HepG2 (cell line): Measurements from ENCODE around the gene MEPE. TPM values are rescaled to one million over a fixed set of nuclear protein-coding genes. Genes with fewer than 3 reads are reported as not detected.

Experiments
- ATAC-seq: fragments of 200-7000 bp; cut with Tn5 transposase; 3 replicates; pipeline ENCODE4 v1.9.1; 2020; ENCODE audit warnings: mild to moderate bottlenecking, moderate library complexity
- BruUV-seq: library from RNA; stranded (reverse); fragments of 400-500 nt; replicated peaks from 2 replicates; lab custom pipeline; 2021; lab: Mats Ljungman, UMichigan
- CTCF ChIA-PET: fragments of 300-600 bp; formaldehyde crosslinking; extraction: SDS; loops from one replicate; lab custom pipeline; 2021; ENCODE audit warnings: low total read pairs, inconsistent platforms, low intra/inter-chr PET ratio; lab: Yijun Ruan, JAX
- POLR2A ChIA-PET: fragments of 350-600 bp; sonication (Branson Sonifier 250); formaldehyde crosslinking; loops from one replicate; lab custom pipeline; 2020; ENCODE audit warnings: antibody characterized with exemption, inconsistent platforms; lab: Yijun Ruan, JAX
- DNase-seq: peaks from one replicate; pipeline ENCODE4 v3.0.0-alpha.2; 2015; ENCODE audit warnings: low spot score
- FAIRE-seq: peaks from 3 replicates; lab custom pipeline; 2011; peaks lifted over from hg19 to GRCh38; lab: Jason Lieb, UNC
- H2AFZ ChIP-seq: one replicate; pipeline ENCODE4 v1.6.1; 2011; ENCODE audit warnings: low read length, inconsistent platforms
- H3K27ac ChIP-seq: fragments of 300-600 bp; 3 replicates; pipeline ENCODE4 v1.8.0; 2011; ENCODE audit warnings: mixed run types, mild to moderate bottlenecking, mixed read lengths, low read length, inconsistent platforms; ENCODE audit not compliant: insufficient read depth; ENCODE audit errors: extremely low read length
- H3K27me3 ChIP-seq, 2 experiments: fragments of 200-600 bp in 1 of 2; 2 replicates in 1 of 2; 3 replicates in 1 of 2; pipeline versions ENCODE4 v1.6.0 to v1.8.0; 2011; ENCODE audit warnings: low read length in 2 of 2, mild to moderate bottlenecking in 2 of 2, moderate library complexity in 2 of 2, inconsistent platforms in 1 of 2; ENCODE audit not compliant: insufficient read depth in 2 of 2, control insufficient read depth in 1 of 2
- H3K36me3 ChIP-seq, 2 experiments: fragments of 200-600 bp in 1 of 2; replicated peaks in 1 of 2; 2 replicates in 1 of 2; 3 replicates in 1 of 2; pipeline versions ENCODE4 v1.5.1 to v1.8.0; 2011; ENCODE audit warnings: low read length in 2 of 2, inconsistent platforms in 1 of 2; ENCODE audit not compliant: insufficient read depth in 2 of 2, control insufficient read depth in 1 of 2
- H3K4me1 ChIP-seq: 2 replicates; pipeline ENCODE4 v1.5.1; 2012; ENCODE audit warnings: low read length, inconsistent platforms; ENCODE audit not compliant: insufficient read depth
- H3K4me2 ChIP-seq: 2 replicates; pipeline ENCODE4 v1.6.0; 2011; ENCODE audit warnings: low read depth, low read length, inconsistent platforms
- H3K4me3 ChIP-seq, 3 experiments: fragments of 200-600 bp in 1 of 3; sonication (generic), shearing (Covaris generic) in 1 of 3; replicated peaks in 1 of 3; 2 replicates each; pipeline ENCODE4 v1.5.1; 2011 to 2016; ENCODE audit warnings: low read length in 3 of 3, inconsistent platforms in 2 of 3, low read depth in 2 of 3, mild to moderate bottlenecking in 2 of 3, control low read depth in 1 of 3, mixed read lengths in 1 of 3; ENCODE audit not compliant: insufficient read depth in 1 of 3
- H3K79me2 ChIP-seq: one replicate; pipeline ENCODE4 v1.6.1; 2011; ENCODE audit warnings: low read length, inconsistent platforms; ENCODE audit not compliant: insufficient read depth
- H3K9ac ChIP-seq: 2 replicates; pipeline ENCODE4 v1.6.0; 2011; ENCODE audit warnings: mild to moderate bottlenecking, low read depth, low read length, inconsistent platforms; ENCODE audit not compliant: insufficient read depth
- H3K9me3 ChIP-seq: 2 replicates; pipeline ENCODE4 v1.5.1; 2012; ENCODE audit warnings: mild to moderate bottlenecking, low read length
- H4K20me1 ChIP-seq: 2 replicates; pipeline ENCODE4 v1.6.0; 2011; ENCODE audit warnings: inconsistent platforms, mild to moderate bottlenecking, low read length, moderate library complexity; ENCODE audit not compliant: insufficient read depth
- HDAC1 ChIP-seq: sonication (generic); formaldehyde crosslinking; IDR thresholded peaks from 2 replicates; pipeline ENCODE4 v1.5.1; 2020; ENCODE audit warnings: mild to moderate bottlenecking, missing genetic modification reagents
- WIZ ChIP-seq: sonication (generic); formaldehyde crosslinking; IDR thresholded peaks from 2 replicates; pipeline ENCODE4 v1.5.1; 2020; ENCODE audit warnings: mild to moderate bottlenecking, missing genetic modification reagents
- ZNF253 ChIP-seq: sonication (generic); formaldehyde crosslinking; IDR thresholded peaks from 2 replicates; pipeline ENCODE4 v1.8.0; 2022; ENCODE audit warnings: mild to moderate bottlenecking, missing genetic modification reagents, borderline replicate concordance
- ZNF432 ChIP-seq: sonication (generic); formaldehyde crosslinking; IDR thresholded peaks from 2 replicates; pipeline ENCODE4 v1.5.0; 2020; ENCODE audit warnings: missing genetic modification reagents, mild to moderate bottlenecking, borderline replicate concordance
- ZNF564 ChIP-seq: sonication (generic); formaldehyde crosslinking; IDR thresholded peaks from 2 replicates; pipeline ENCODE4 v1.8.1; 2023; ENCODE audit warnings: mild to moderate bottlenecking, missing genetic modification reagents
- ZNF576 ChIP-seq: sonication (generic); formaldehyde crosslinking; IDR thresholded peaks from 2 replicates; pipeline ENCODE4 v1.4.0; 2020; ENCODE audit warnings: mild to moderate bottlenecking, missing genetic modification reagents
- ZNF83 ChIP-seq: sonication (generic); formaldehyde crosslinking; IDR thresholded peaks from 2 replicates; pipeline ENCODE4 v1.4.0; 2020; ENCODE audit warnings: missing genetic modification reagents, mild to moderate bottlenecking, borderline replicate concordance
- WGBS: methylation state at CpG from one replicate; pipeline ENCODE4 v1.1.6; 2017; ENCODE audit warnings: low lambda C conversion rate; 5-methylcytosine and 5-hydroxymethylcytosine counted together
- in situ Hi-C: cut with HindIII; loops from 2 replicates; pipeline ENCODE4 v1.10.0; 2017; ENCODE audit warnings: low pct_unique_long_range_greater_than_20kb; ENCODE audit not compliant: extremely low pct_ligation_motif_present
- intact Hi-C: fragments of 100-400 bp; cut with micrococcal nuclease; formaldehyde crosslinking; loops from one replicate; pipeline ENCODE4 v1.10.0; 2022; ENCODE audit not compliant: unreplicated experiment
- polyA plus RNA-seq, 8 experiments: library from polyadenylated mRNA; depleted of rRNA in 3 of 8; stranded (reverse) in 7 of 8; unstranded in 1 of 8; fragments of >200 nt; fragmentation: Illumina TruSeq in 4 of 8; extraction: Trizol in 4 of 8; gene quantifications; 2 replicates each; pipeline versions ENCODE4 v1.2.1 to v1.2.3, GENCODE V29; 2011 to 2016; ENCODE audit warnings: low read depth in 4 of 8, missing spikeins in 1 of 8, mixed read lengths in 1 of 8; ENCODE audit not compliant: insufficient read depth in 1 of 8
- total RNA-seq, 5 experiments: library from RNA; depleted of rRNA; stranded (reverse); fragments of >200 nt; fragmentation: Illumina TruSeq; extraction: Trizol; gene quantifications; 2 replicates each; pipeline ENCODE4 v1.2.3, GENCODE V29; 2016; ENCODE audit warnings: low read depth in 1 of 5

MEPE gene
- total and polyA plus RNA-seq, 2 of the 13 experiments (the other 11 are each of a cell fraction or from before 2014, with no cell fraction given), result 0.04 TPM; not detected in 1

- DNase-seq (no peak), FAIRE-seq (no peak), ATAC-seq (no peak)
- H3K4me1 ChIP-seq, result no peaks in the 10 kb centered on the region; the same call in 1 of the 2 replicates
- H2AFZ ChIP-seq, result no peak overlapping the region
- H3K27me3 ChIP-seq, result 0 out of 5 replicates have a peak, but pooled peaks cover 0 to 7% of the 10 kb centered on the region in 2 experiments
- H3K4me2 ChIP-seq, result no peak overlapping the region
- WGBS, result 10% methylated on average over 4 of the region's 4 CpGs
- no TSS peak for BruUV-seq
- H3K4me3 ChIP-seq, result no peak overlapping the region
- H3K9ac ChIP-seq, result no peak overlapping the region
- ChIA-PET POLR2A (no interaction called here), CTCF (no interaction called here)
- H3K27ac ChIP-seq, result no peak overlapping the region
- H3K79me2 ChIP-seq, result no peaks in the 10 kb centered on the region
- H3K36me3 ChIP-seq, result no peaks in the 10 kb centered on the region
- TF ChIP-seq ZNF576 (CRISPR knock-in tag) (no peak), HDAC1 (CRISPR knock-in tag) (no peak)
- intact Hi-C loops (no loop called here), in situ Hi-C loops (no loop called here)
- H4K20me1 ChIP-seq, result no peaks in the 10 kb centered on the region
- H3K9me3 ChIP-seq, result no peaks in the 10 kb centered on the region
Observed at GRCh38 chr4:87823200-87823599, 9.6 kb upstream of the MEPE start.

GRCh38 chr4:87823724-87824123, 9.0 kb upstream of the MEPE start:
- CTCF ChIA-PET, result no interaction called here
- no peak for FAIRE-seq
- no peaks in the 10 kb centered on the region for H3K36me3 ChIP-seq
- H3K4me2 ChIP-seq, result no peak overlapping the region
- DNase-seq, result no peak
- no peaks in the 10 kb centered on the region for H3K79me2 ChIP-seq
- no peaks in the 10 kb centered on the region; the same call in 1 of the 2 replicates for H3K4me1 ChIP-seq
- TF ChIP-seq ZNF432 (CRISPR knock-in tag) (no peak), ZNF253 (CRISPR knock-in tag) (no peak), ZNF83 (no peak), ZNF564 (CRISPR knock-in tag) (no peak), WIZ (CRISPR knock-in tag) (no peak)
- H3K27me3 ChIP-seq, result 0 out of 5 replicates have a peak, but pooled peaks cover 0 to 7% of the 10 kb centered on the region in 2 experiments
- ATAC-seq, result no peak
- in situ Hi-C loops, result no loop called here
- BruUV-seq, result no TSS peak
- no peaks in the 10 kb centered on the region for H4K20me1 ChIP-seq
- POLR2A ChIA-PET, result no interaction called here
- intact Hi-C loops, result no loop called here
- H3K27ac ChIP-seq, result no peak overlapping the region
- H3K9me3 ChIP-seq, result no peaks in the 10 kb centered on the region
- H3K9ac ChIP-seq, result no peak overlapping the region
- 0% methylated on average over 1 of the region's 1 CpG for WGBS
- H3K4me3 ChIP-seq, result no peak overlapping the region
- H2AFZ ChIP-seq, result no peak overlapping the region
